ENCODE measurements around the gene PPIP5K1. TPM values are rescaled to one million over a fixed set of nuclear protein-coding genes. Genes with fewer than 3 reads are reported as not detected.
"Not testable (repeated sequence)": the region's sequence is repeated elsewhere in the genome, so short reads cannot be mapped to it uniquely, and the experiment has no call there.

Gene PPIP5K1
- total RNA-seq, 2 experiments from 2014 or later, result 67.5 to 89.8 TPM

DNA sequence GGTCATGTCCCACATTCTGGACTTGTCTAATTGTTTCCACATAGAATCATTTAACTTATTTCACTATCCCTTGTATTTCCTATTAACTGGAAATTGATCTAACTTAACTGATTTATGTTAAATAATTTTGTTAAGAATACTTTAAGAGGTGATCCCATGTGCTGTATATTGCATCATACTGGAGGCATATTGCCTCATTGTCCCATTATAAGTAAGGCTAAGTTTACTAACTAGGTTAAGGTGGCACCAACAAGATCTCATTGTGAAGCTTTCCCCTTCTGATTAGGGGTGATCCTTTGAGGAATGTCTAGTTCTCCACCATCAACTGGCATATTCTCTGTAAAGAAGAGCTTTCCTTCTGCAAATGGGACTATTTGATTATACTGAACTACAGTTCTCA, 48.2 kb downstream of the PPIP5K1 start:
- TF ChIP-seq, protein P1, sequence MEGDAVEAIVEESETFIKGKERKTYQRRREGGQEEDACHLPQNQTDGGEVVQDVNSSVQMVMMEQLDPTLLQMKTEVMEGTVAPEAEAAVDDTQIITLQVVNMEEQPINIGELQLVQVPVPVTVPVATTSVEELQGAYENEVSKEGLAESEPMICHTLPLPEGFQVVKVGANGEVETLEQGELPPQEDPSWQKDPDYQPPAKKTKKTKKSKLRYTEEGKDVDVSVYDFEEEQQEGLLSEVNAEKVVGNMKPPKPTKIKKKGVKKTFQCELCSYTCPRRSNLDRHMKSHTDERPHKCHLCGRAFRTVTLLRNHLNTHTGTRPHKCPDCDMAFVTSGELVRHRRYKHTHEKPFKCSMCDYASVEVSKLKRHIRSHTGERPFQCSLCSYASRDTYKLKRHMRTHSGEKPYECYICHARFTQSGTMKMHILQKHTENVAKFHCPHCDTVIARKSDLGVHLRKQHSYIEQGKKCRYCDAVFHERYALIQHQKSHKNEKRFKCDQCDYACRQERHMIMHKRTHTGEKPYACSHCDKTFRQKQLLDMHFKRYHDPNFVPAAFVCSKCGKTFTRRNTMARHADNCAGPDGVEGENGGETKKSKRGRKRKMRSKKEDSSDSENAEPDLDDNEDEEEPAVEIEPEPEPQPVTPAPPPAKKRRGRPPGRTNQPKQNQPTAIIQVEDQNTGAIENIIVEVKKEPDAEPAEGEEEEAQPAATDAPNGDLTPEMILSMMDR (conservative IDR thresholded peaks at IDR 0.05; ENCODE audit: low read length), result no peak
- no peak for TF ChIP-seq EZH2phosphoT487 (IDR thresholded peaks at IDR 0.05; ENCODE audit: borderline replicate concordance, low read depth, low read length)
- no peak for DNase-seq (ENCODE audit: low spot score)
- no peak overlapping the region for H2AFZ ChIP-seq (ENCODE audit: low read length)
- H3K9me2 ChIP-seq (ENCODE audit: insufficient read depth, low read length), result no peaks in the 10 kb centered on the region
- ChIA-PET POLR2A (interaction anchor here (0.6 kb wide), 1 partner anchor 100 kb away, joined by 3 read pairs; no protein-coding TSS in a partner anchor), CTCF (ENCODE audit: unreplicated experiment) (no interaction called here)
- intact Hi-C loops (cut with micrococcal nuclease; ENCODE audit: unreplicated experiment), result no loop called here
- H3K4me3 ChIP-seq (ENCODE audit: low read depth, low read length, poor library complexity, severe bottlenecking), result no peak overlapping the region
- H3K36me3 ChIP-seq (ENCODE audit: insufficient read depth, low read length), result peaks cover 7% of the 10 kb centered on the region
- H3K9me3 ChIP-seq (ENCODE audit: low read length), result no peaks in the 10 kb centered on the region
- no TSS peak for BruUV-seq (replicated peaks)
- H4K20me1 ChIP-seq (ENCODE audit: insufficient read depth, low read length), result no peaks in the 10 kb centered on the region
- H3K4me2 ChIP-seq (ENCODE audit: low read length), result no peak overlapping the region
- H3K27ac ChIP-seq (ENCODE audit: low read depth, low read length, poor library complexity, severe bottlenecking), result no peak overlapping the region
- H3K79me2 ChIP-seq (ENCODE audit: insufficient read depth, low read depth, low read length), result no peaks in the 10 kb centered on the region
- H3K4me1 ChIP-seq (ENCODE audit: insufficient read depth, low read length, poor library complexity, severe bottlenecking), result no peaks in the 10 kb centered on the region

- Histone ChIP-seq H3K9me3 (ENCODE audit: low read length) (no peaks in the 10 kb centered on the region), H3K4me3 (ENCODE audit: low read depth, low read length, poor library complexity, severe bottlenecking) (no peak overlapping the region), H3K36me3 (ENCODE audit: insufficient read depth, low read length) (peaks cover 22% of the 10 kb centered on the region), H3K4me1 (ENCODE audit: insufficient read depth, low read length, poor library complexity, severe bottlenecking) (peaks cover 3% of the 10 kb centered on the region), H2AFZ (ENCODE audit: low read length) (no peak overlapping the region), H3K27ac (ENCODE audit: low read depth, low read length, poor library complexity, severe bottlenecking) (no peak overlapping the region), H3K4me2 (ENCODE audit: low read length) (no peak overlapping the region), H3K79me2 (ENCODE audit: insufficient read depth, low read depth, low read length) (no peaks in the 10 kb centered on the region), H3K9me2 (ENCODE audit: insufficient read depth, low read length) (no peaks in the 10 kb centered on the region), H4K20me1 (ENCODE audit: insufficient read depth, low read length) (no peaks in the 10 kb centered on the region)
- ChIA-PET CTCF (ENCODE audit: unreplicated experiment) (no interaction called here), POLR2A (no interaction called here)
- no peak for DNase-seq (ENCODE audit: low spot score)
- intact Hi-C loops (cut with micrococcal nuclease; ENCODE audit: unreplicated experiment), result loop anchor here (2.0 kb wide), 1 partner anchor 29 kb away; no protein-coding TSS in a partner anchor
- TF ChIP-seq, protein P1 (conservative IDR thresholded peaks at IDR 0.05; ENCODE audit: low read length), result no peak
- no peak for TF ChIP-seq EZH2phosphoT487 (IDR thresholded peaks at IDR 0.05; ENCODE audit: borderline replicate concordance, low read depth, low read length)
- BruUV-seq (replicated peaks), result no TSS peak
Observed at GRCh38 chr15:43538091-43538490, 51.9 kb downstream of the PPIP5K1 start.

GRCh38 chr15:43534897-43535296, 55.1 kb downstream of the PPIP5K1 start:
- no peak for DNase-seq (ENCODE audit: low spot score)
- H3K4me3 ChIP-seq (ENCODE audit: low read depth, low read length, poor library complexity, severe bottlenecking), result no peak overlapping the region
- peaks cover 3% of the 10 kb centered on the region for H3K4me1 ChIP-seq (ENCODE audit: insufficient read depth, low read length, poor library complexity, severe bottlenecking)
- H3K4me2 ChIP-seq (ENCODE audit: low read length), result no peak overlapping the region
- H4K20me1 ChIP-seq (ENCODE audit: insufficient read depth, low read length), result no peaks in the 10 kb centered on the region
- intact Hi-C loops (cut with micrococcal nuclease; ENCODE audit: unreplicated experiment), result no loop called here
- H3K9me2 ChIP-seq (ENCODE audit: insufficient read depth, low read length), result no peaks in the 10 kb centered on the region
- ChIA-PET POLR2A (no interaction called here), CTCF (ENCODE audit: unreplicated experiment) (no interaction called here)
- no peaks in the 10 kb centered on the region for H3K9me3 ChIP-seq (ENCODE audit: low read length)
- no peak overlapping the region for H3K27ac ChIP-seq (ENCODE audit: low read depth, low read length, poor library complexity, severe bottlenecking)
- H2AFZ ChIP-seq (ENCODE audit: low read length), result no peak overlapping the region
- H3K36me3 ChIP-seq (ENCODE audit: insufficient read depth, low read length), result peaks cover 22% of the 10 kb centered on the region
- BruUV-seq (replicated peaks), result no TSS peak
- no peaks in the 10 kb centered on the region for H3K79me2 ChIP-seq (ENCODE audit: insufficient read depth, low read depth, low read length)
- TF ChIP-seq, protein P1 (conservative IDR thresholded peaks at IDR 0.05; ENCODE audit: low read length), result no peak
- TF ChIP-seq EZH2phosphoT487 (IDR thresholded peaks at IDR 0.05; ENCODE audit: borderline replicate concordance, low read depth, low read length), result no peak

GRCh38 chr15:43532826-43533225, 57.2 kb downstream of the PPIP5K1 start:
- H3K36me3 ChIP-seq (ENCODE audit: insufficient read depth, low read length), result peaks cover 22% of the 10 kb centered on the region
- H3K9me2 ChIP-seq (ENCODE audit: insufficient read depth, low read length); H3K4me3 ChIP-seq (ENCODE audit: low read depth, low read length, poor library complexity, severe bottlenecking); H3K4me2 ChIP-seq (ENCODE audit: low read length); DNase-seq (ENCODE audit: low spot score); POLR2A ChIA-PET; intact Hi-C loops (cut with micrococcal nuclease; ENCODE audit: unreplicated experiment); BruUV-seq (replicated peaks); CTCF ChIA-PET (ENCODE audit: unreplicated experiment); H2AFZ ChIP-seq (ENCODE audit: low read length); H4K20me1 ChIP-seq (ENCODE audit: insufficient read depth, low read length); H3K9me3 ChIP-seq (ENCODE audit: low read length); H3K27ac ChIP-seq (ENCODE audit: low read depth, low read length, poor library complexity, severe bottlenecking); H3K4me1 ChIP-seq (ENCODE audit: insufficient read depth, low read length, poor library complexity, severe bottlenecking); H3K79me2 ChIP-seq (ENCODE audit: insufficient read depth, low read depth, low read length): not testable (repeated sequence)
